Uterus (tissue), 4 donors: Measurements from ENCODE around the gene VAV3. TPM values are rescaled to one million over a fixed set of nuclear protein-coding genes. Genes with fewer than 3 reads are reported as not detected.

Source experiments
- DNase-seq, 2 donors: peaks; one replicate each; pipeline ENCODE4 v3.0.0-alpha.2; 2019 to 2020
- H3K27ac ChIP-seq, 2 donors: fragments of 200-600 bp; sonication (generic); 1 replicate in 1 of 2; 2 replicates in 1 of 2; pipeline ENCODE4 v1.5.1; 2016 to 2018
- H3K27me3 ChIP-seq, 2 donors: fragments of 200-600 bp; sonication (generic); one replicate each; pipeline ENCODE4 v1.5.1; 2018 to 2019; ENCODE audit warnings: control low read depth in 1 of 2
- H3K36me3 ChIP-seq, 2 donors: fragments of 200-600 bp; sonication (generic); one replicate each; pipeline ENCODE4 v1.5.1; 2019; ENCODE audit warnings: control low read depth in 1 of 2
- H3K4me1 ChIP-seq, 2 donors: fragments of 200-600 bp; sonication (generic); one replicate each; pipeline ENCODE4 v1.5.1; 2018 to 2019; ENCODE audit warnings: control low read depth in 1 of 2
- H3K4me3 ChIP-seq, 2 donors: fragments of 200-600 bp; sonication (generic); 1 replicate in 1 of 2; 2 replicates in 1 of 2; pipeline ENCODE4 v1.5.1; 2018 to 2019; ENCODE audit warnings: mild to moderate bottlenecking in 1 of 2
- H3K9me3 ChIP-seq, 2 donors: fragments of 200-600 bp; sonication (generic); one replicate each; pipeline ENCODE4 v1.5.1; 2019; ENCODE audit warnings: control low read depth in 1 of 2
- CTCF ChIP-seq, 4 experiments: fragments of 200-600 bp in 2 of 4; fragments of 450-650 bp in 2 of 4; sonication (generic) in 2 of 4; IDR thresholded peaks; one replicate each; pipeline ENCODE4 v1.5.1; 2016 to 2019; ENCODE audit warnings: antibody characterized with exemption in 4 of 4, mild to moderate bottlenecking in 2 of 4, moderate library complexity in 1 of 4
- POLR2A ChIP-seq, 2 donors: fragments of 450-650 bp; IDR thresholded peaks; one replicate each; pipeline ENCODE4 v1.6.1; 2016; ENCODE audit warnings: antibody characterized with exemption in 2 of 2, mild to moderate bottlenecking in 1 of 2, moderate library complexity in 1 of 2
- intact Hi-C: fragments of 100-400 bp; cut with DNase I; formaldehyde crosslinking; loops from one replicate; pipeline ENCODE4 v1.15.1; 2023; ENCODE audit warnings: low total_unique reads
- total RNA-seq, 4 donors: library from RNA; depleted of rRNA in 3 of 4; stranded (reverse); fragments of >200 nt in 3 of 4; gene quantifications; one replicate each; pipeline versions ENCODE4 v1.1.0 to v1.2.4, GENCODE V29; 2014 to 2023
- donor health status: DM: yes; HTN: yes; CAD: no.

The VAV3 gene
- total RNA-seq, 4 donors from 2014 or later: 0.88 to 22.5 (median 8.6) TPM

GRCh38 chr1:107820801-107821200 lies 144.2 kb downstream of the VAV3 start:
- no peak for TF ChIP-seq CTCF (IDR thresholded peaks at IDR 0.05)
- no peak for TF ChIP-seq POLR2A (IDR thresholded peaks at IDR 0.05)
- Histone ChIP-seq H3K9me3 (no peaks in the 10 kb centered on the region), H3K27me3 (no peaks in the 10 kb centered on the region), H3K27ac (no peak overlapping the region), H3K4me3 (no peak overlapping the region), H3K4me1 (no peaks in the 10 kb centered on the region), H3K36me3 (no peaks in the 10 kb centered on the region)
- intact Hi-C loops: no loop called here
- DNase-seq: no peak

GRCh38 chr1:107817935-107818334 lies 147.0 kb downstream of the VAV3 start:
- DNase-seq: no peak
- Histone ChIP-seq H3K9me3 (no peaks in the 10 kb centered on the region), H3K4me1 (no peaks in the 10 kb centered on the region), H3K27ac (no peak overlapping the region), H3K27me3 (no peaks in the 10 kb centered on the region), H3K36me3 (no peaks in the 10 kb centered on the region), H3K4me3 (no peak overlapping the region)
- no peak for TF ChIP-seq POLR2A (IDR thresholded peaks at IDR 0.05)
- no peak for TF ChIP-seq CTCF (IDR thresholded peaks at IDR 0.05)
- intact Hi-C loops: no loop called here

- intact Hi-C loops: no loop called here
- H3K4me3 ChIP-seq: no peak overlapping the region
- no peak for DNase-seq
- no peak overlapping the region for H3K27ac ChIP-seq
- H3K9me3 ChIP-seq: no peaks in the 10 kb centered on the region
- no peaks in the 10 kb centered on the region for H3K36me3 ChIP-seq
- no peaks in the 10 kb centered on the region for H3K27me3 ChIP-seq
- H3K4me1 ChIP-seq: no peaks in the 10 kb centered on the region
- no peak for TF ChIP-seq POLR2A (IDR thresholded peaks at IDR 0.05)
- no peak for TF ChIP-seq CTCF (IDR thresholded peaks at IDR 0.05)
These were observed 147.8 kb downstream of the VAV3 start for GRCh38 chr1:107817206-107817605.

GRCh38 chr1:107810291-107810951 lies 154.6 kb downstream of the VAV3 start:
- DNase-seq: no peak
- H3K27me3 ChIP-seq: no peaks in the 10 kb centered on the region
- H3K4me1 ChIP-seq: no peaks in the 10 kb centered on the region
- TF ChIP-seq CTCF (IDR thresholded peaks at IDR 0.05) (no peak), POLR2A (IDR thresholded peaks at IDR 0.05) (no peak)
- no peak overlapping the region for H3K4me3 ChIP-seq
- intact Hi-C loops: no loop called here
- H3K27ac ChIP-seq: no peak overlapping the region
- no peaks in the 10 kb centered on the region for H3K9me3 ChIP-seq
- no peaks in the 10 kb centered on the region for H3K36me3 ChIP-seq

GRCh38 chr1:107807855-107808254 lies 157.1 kb downstream of the VAV3 start:
- no peak overlapping the region for H3K4me3 ChIP-seq
- H3K36me3 ChIP-seq: no peaks in the 10 kb centered on the region
- no peak overlapping the region for H3K27ac ChIP-seq
- no peaks in the 10 kb centered on the region for H3K4me1 ChIP-seq
- no peaks in the 10 kb centered on the region for H3K27me3 ChIP-seq
- H3K9me3 ChIP-seq: no peaks in the 10 kb centered on the region
- intact Hi-C loops: no loop called here
- TF ChIP-seq CTCF (IDR thresholded peaks at IDR 0.05): no peak
- TF ChIP-seq POLR2A (IDR thresholded peaks at IDR 0.05): no peak
- no peak for DNase-seq
